Dendritic cell treated with granulocyte-macrophage colony-stimulating factor and Interleukin-4, amounts not matched to agents 40 ng/mL and 50 ng/mL, for 4 days (primary cell): ENCODE data around the gene PSMB2.
A peak's percentile ranks its signal among the peaks of the same experiment; 100 is the strongest.

Source experiments
- H3K27ac Mint-ChIP-seq: one replicate; pipeline ENCODE4 v1.8.0; 2022; ENCODE audit warnings: mild to moderate bottlenecking, mixed read lengths
- H3K27me3 Mint-ChIP-seq: one replicate; pipeline ENCODE4 v1.8.0; 2022; ENCODE audit warnings: mild to moderate bottlenecking, mixed read lengths
- H3K36me3 Mint-ChIP-seq: one replicate; pipeline ENCODE4 v1.8.0; 2022; ENCODE audit warnings: low read depth, mixed read lengths
- H3K4me1 Mint-ChIP-seq: one replicate; pipeline ENCODE4 v1.8.0; 2022; ENCODE audit warnings: low read depth, mixed read lengths
- H3K4me3 Mint-ChIP-seq: one replicate; pipeline ENCODE4 v1.8.0; 2022; ENCODE audit warnings: mild to moderate bottlenecking, moderate library complexity, mixed read lengths
- H3K9me3 Mint-ChIP-seq: one replicate; pipeline ENCODE4 v1.8.0; 2022; ENCODE audit warnings: mixed read lengths
- intact Hi-C: fragments of 100-400 bp; cut with micrococcal nuclease; formaldehyde crosslinking; loops from one replicate; pipeline ENCODE4 v1.15.0; 2022

The PSMB2 gene

DNA sequence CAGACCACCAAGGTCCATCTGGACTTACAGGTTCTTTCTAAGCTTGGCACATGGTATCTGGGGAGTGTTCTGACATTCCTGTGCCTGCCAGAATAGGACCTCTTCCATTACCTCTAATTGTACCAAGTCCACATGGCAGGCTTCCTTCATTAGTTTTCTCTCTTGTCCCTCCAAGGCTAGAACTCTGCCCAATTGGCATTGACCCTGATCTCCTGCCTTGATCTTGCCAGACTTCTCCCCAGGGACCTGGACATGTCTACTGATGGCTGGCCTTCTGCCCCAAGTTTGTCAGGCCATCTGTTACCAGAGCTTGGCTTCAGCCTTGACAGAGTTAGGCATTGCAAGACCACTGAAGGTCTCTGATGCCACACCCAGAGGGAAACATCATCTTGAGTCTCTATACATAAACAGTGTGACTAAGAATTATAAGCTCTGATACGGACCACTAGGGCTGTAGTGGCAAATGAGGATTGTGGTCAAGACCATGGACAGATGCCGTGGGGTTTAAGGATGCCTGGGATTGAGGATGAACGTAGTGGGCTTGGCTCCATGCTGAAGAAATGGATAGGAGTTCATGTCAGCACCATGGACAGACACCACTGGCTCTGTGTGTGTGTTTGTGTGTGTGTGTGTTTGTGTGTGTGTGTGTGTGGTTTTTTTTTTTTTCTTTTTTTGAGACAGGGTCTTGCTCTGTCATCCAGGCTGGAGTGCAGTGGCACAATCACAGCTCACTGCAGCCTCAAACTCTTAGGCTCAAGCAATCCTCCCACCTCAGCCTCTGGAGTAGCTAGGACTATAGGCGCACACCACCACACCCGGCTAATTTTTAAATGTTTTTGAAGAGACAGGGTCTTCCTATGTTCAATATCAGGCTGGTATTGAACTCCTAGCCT is 19.5 kb upstream of the PSMB2 start:
- no peak overlapping the region for H3K27ac Mint-ChIP-seq
- no peaks in the 10 kb centered on the region for H3K9me3 Mint-ChIP-seq
- H3K36me3 Mint-ChIP-seq: no peaks in the 10 kb centered on the region
- H3K4me3 Mint-ChIP-seq: no peak overlapping the region
- H3K4me1 Mint-ChIP-seq: no peaks in the 10 kb centered on the region
- H3K27me3 Mint-ChIP-seq: peaks cover 6% of the 10 kb centered on the region
- intact Hi-C loops: no loop called here

DNA sequence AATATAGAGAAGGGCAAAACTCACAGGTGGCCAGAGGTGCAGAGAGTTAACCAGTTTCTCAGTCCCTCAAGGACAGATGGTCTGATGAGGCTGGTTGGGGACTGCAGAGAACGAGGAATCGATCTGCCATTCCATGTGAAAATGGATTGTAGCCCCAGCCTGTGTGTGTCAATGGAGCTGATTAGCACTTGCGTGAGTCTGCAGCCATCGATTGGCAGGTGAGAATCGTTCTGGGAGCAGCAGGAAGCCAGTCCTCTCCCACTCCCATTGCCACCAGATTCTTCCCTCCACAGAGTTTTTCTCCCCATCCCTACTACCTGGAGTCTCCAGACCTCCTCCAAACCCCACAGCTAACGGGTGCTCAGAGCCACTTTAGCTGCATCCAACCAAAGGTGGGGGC is 18.3 kb upstream of the PSMB2 start:
- Mint-ChIP-seq H3K4me3 (no peak overlapping the region), H3K27ac (no peak overlapping the region), H3K36me3 (no peaks in the 10 kb centered on the region), H3K9me3 (no peaks in the 10 kb centered on the region), H3K27me3 (peaks cover 6% of the 10 kb centered on the region), H3K4me1 (no peaks in the 10 kb centered on the region)
- intact Hi-C loops: no loop called here

DNA sequence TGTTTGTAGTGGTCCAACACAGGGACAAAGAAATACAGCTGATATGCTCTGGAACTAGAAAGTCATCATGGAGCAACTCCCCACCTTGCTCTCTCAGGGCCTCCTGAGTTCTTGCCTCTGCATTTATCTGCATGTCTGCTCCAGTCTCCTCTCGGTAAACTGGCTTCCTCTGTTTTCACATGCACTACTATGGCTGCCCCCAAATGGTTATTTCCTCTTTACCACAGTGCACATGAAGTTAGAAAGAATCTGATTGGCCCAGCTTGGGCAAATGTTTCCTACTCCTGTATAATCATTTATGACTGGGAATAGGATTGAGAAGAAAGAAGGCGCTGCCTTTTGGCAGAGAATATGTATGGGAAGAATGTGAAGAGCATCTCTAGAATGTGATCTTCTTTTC is 16.5 kb upstream of the PSMB2 start:
- no peaks in the 10 kb centered on the region for H3K4me1 Mint-ChIP-seq
- intact Hi-C loops: no loop called here
- no peak overlapping the region for H3K4me3 Mint-ChIP-seq
- no peaks in the 10 kb centered on the region for H3K36me3 Mint-ChIP-seq
- H3K27ac Mint-ChIP-seq: no peak overlapping the region
- peaks cover 4% of the 10 kb centered on the region for H3K27me3 Mint-ChIP-seq
- no peaks in the 10 kb centered on the region for H3K9me3 Mint-ChIP-seq

DNA sequence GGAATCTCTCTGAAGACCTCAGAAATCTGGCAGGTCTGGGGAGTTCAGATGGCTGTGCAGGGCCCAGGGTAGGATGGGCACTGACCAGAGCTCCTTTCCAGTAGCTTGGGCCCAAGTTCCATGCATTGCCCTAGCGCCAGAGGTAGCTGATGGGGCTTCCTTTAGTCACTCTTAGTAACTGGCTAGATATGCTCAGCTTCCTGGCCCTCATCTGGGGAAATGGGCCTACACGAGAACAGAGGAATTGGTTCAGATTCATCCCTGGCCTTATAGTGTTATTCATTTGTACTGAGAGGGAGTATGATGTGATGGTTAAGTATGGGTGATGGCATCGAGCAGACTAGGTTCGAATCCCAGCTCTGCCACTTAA is 15.5 kb upstream of the PSMB2 start:
- intact Hi-C loops: no loop called here
- H3K36me3 Mint-ChIP-seq: no peaks in the 10 kb centered on the region

DNA sequence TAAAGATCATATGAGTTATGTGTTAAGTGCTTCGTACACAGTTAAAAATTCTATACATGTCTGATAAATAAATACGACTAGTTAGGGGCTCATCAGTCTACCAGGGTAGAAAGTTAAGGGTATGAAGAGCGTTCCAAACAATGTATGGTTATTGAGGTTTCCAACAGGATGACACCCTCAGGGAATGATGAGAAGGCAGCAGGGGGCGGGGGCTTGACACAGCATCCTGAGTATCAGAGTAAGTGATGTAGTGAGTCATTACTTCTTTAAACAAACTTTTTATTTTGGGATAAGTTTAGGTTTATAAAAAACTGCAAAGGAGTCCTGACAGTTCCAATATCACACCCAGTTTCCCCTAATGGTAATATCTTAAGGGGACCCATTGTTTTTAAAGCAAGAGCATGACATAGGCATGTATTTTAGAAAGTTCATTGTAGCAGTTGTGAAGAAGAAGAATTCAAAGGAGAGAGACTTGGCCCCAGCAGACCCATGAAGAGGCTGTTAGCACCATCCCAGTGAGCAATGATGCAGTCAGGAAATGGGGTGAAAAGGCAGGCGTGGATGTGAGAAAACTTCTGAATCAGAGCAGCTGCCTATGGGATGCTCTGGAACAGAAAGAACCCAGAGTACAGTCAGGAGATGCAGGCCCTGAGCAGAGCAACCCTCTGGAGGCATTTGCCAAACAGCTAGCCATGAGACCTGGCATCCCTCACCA is 15.0 kb upstream of the PSMB2 start:
- Mint-ChIP-seq H3K27ac (no peak overlapping the region), H3K36me3 (no peaks in the 10 kb centered on the region), H3K4me1 (no peaks in the 10 kb centered on the region), H3K27me3 (peaks cover 8% of the 10 kb centered on the region), H3K9me3 (no peaks in the 10 kb centered on the region), H3K4me3 (no peak overlapping the region)
- intact Hi-C loops: no loop called here

More for the DNA sequence above, 15.5 kb upstream of the PSMB2 start:
- peaks cover 4% of the 10 kb centered on the region for H3K27me3 Mint-ChIP-seq
- no peaks in the 10 kb centered on the region for H3K4me1 Mint-ChIP-seq
- H3K9me3 Mint-ChIP-seq: no peaks in the 10 kb centered on the region
- H3K27ac Mint-ChIP-seq: no peak overlapping the region
- H3K4me3 Mint-ChIP-seq: no peak overlapping the region

DNA sequence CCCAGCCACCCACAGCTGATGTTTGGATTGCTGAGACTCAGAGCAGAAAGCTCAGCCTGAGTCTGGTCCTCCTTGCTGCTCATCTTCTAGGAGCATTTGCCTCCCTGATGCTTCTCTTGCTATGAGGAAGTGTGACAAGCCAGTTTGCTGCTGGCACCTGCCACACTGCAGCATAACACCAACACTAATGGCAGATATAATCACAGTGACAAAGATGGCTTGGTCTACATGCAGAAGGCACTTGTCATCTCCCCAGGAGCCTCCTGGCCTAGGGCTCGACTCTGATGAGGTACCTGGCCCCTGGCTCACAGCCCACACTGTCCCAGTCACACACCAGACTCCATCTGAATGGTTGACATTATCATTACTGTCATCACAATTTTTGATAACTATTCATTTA is 13.9 kb upstream of the PSMB2 start:
- Mint-ChIP-seq H3K4me1 (no peaks in the 10 kb centered on the region), H3K27me3 (peaks cover 8% of the 10 kb centered on the region), H3K4me3 (no peak overlapping the region), H3K27ac (no peak overlapping the region), H3K36me3 (no peaks in the 10 kb centered on the region), H3K9me3 (no peaks in the 10 kb centered on the region)
- intact Hi-C loops: no loop called here

DNA sequence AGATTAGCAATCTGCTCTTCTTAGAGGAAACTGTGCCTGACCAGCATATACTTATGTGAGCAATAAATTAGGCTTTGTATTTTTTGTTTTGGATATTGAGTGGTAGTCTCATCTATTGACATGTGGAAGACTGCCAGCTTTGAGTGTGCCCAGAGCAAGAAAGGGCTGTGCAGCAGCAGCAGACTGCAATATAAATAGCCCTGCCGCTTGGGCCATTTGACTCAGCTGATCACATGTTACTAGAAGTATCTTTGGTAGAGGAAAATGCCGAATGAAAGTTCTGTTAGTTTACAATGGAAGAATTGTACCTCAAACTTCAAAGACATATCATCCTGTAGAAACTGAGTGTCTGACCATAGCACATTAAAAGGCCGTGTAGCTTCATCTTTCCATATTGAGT is 9.1 kb upstream of the PSMB2 start:
- H3K27ac Mint-ChIP-seq: no peak overlapping the region
- no peak overlapping the region for H3K4me3 Mint-ChIP-seq
- intact Hi-C loops: no loop called here
- H3K36me3 Mint-ChIP-seq: no peaks in the 10 kb centered on the region
- no peaks in the 10 kb centered on the region for H3K9me3 Mint-ChIP-seq
- H3K4me1 Mint-ChIP-seq: peaks cover 9% of the 10 kb centered on the region
- peaks cover 30% of the 10 kb centered on the region for H3K27me3 Mint-ChIP-seq

DNA sequence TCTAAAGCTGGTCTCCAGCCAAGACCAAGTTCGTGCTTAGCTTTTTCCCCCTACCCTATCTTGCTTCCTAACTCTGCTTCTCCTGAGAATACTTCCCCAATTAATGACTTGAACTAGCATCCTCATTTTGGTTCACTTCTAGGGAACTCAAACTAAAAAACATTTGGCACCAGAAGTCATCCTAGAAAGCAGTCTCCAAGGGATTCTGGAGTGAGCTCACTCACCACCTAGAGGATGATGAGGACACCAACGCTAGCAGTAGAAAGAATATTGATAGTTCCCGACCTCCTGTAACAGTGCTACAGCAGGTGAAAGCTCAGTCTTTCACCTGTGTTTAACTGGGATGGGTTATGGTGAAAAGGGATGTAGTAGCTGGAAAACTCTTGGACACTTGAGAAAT is 4.7 kb upstream of the PSMB2 start:
- Mint-ChIP-seq H3K36me3 (peaks cover 8% of the 10 kb centered on the region), H3K27me3 (peaks cover 30% of the 10 kb centered on the region), H3K4me1 (peaks cover 9% of the 10 kb centered on the region), H3K9me3 (no peaks in the 10 kb centered on the region), H3K4me3 (no peak overlapping the region), H3K27ac (peak overlapping the region; percentile 22)
- intact Hi-C loops: no loop called here

DNA sequence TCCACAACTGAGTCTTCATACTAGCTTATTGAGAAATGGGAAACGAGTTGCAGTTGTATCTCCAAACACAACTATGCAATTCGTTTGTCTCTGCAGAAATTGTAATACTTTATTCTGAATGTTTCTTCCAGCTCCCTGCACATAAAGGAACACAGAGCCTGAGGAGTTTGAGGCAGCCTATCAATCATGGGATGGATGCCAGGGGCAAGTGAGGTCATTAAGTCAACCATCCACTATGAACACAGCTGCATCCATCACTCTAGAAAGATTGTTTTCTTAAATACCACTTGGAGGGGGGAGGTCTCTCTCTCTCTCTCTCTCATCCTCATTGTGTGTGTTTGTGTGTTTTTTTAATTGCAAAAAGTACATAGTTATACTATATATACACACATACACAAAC is 2.9 kb upstream of the PSMB2 start:
- Mint-ChIP-seq H3K27me3 (peaks cover 26% of the 10 kb centered on the region), H3K27ac (no peak overlapping the region), H3K4me3 (no peak overlapping the region), H3K4me1 (peaks cover 15% of the 10 kb centered on the region), H3K9me3 (no peaks in the 10 kb centered on the region), H3K36me3 (peaks cover 10% of the 10 kb centered on the region)
- intact Hi-C loops: no loop called here

DNA sequence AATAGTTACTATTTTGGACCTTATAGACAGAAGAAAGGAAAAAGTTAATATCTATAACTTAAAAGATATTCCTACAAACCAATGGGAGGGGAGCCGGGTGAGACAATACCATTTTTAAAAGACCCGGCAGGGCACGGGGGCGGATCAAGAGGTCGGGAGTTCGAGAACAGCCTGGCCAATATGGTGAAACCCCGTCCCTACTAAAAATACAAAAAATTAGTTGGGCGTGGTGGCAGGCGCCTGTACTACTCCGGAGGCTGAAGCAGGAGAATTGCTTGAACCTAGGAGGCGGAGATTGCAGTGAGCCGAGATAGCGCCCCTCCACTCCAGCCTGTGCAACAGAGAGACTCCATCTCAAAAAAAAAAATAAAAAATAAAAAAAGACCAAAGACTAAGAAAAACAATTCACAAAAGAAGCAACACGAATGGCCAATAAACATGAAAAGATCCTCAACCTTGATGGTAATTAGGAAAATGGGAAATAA is 1.2 kb upstream of the PSMB2 start:
- peaks cover 24% of the 10 kb centered on the region for H3K4me1 Mint-ChIP-seq
- H3K9me3 Mint-ChIP-seq: no peaks in the 10 kb centered on the region
- peaks cover 21% of the 10 kb centered on the region for H3K27me3 Mint-ChIP-seq
- peak overlapping the region; percentile 95 for H3K27ac Mint-ChIP-seq
- H3K36me3 Mint-ChIP-seq: peaks cover 15% of the 10 kb centered on the region
- peak overlapping the region; percentile 90 for H3K4me3 Mint-ChIP-seq
- intact Hi-C loops: no loop called here

DNA sequence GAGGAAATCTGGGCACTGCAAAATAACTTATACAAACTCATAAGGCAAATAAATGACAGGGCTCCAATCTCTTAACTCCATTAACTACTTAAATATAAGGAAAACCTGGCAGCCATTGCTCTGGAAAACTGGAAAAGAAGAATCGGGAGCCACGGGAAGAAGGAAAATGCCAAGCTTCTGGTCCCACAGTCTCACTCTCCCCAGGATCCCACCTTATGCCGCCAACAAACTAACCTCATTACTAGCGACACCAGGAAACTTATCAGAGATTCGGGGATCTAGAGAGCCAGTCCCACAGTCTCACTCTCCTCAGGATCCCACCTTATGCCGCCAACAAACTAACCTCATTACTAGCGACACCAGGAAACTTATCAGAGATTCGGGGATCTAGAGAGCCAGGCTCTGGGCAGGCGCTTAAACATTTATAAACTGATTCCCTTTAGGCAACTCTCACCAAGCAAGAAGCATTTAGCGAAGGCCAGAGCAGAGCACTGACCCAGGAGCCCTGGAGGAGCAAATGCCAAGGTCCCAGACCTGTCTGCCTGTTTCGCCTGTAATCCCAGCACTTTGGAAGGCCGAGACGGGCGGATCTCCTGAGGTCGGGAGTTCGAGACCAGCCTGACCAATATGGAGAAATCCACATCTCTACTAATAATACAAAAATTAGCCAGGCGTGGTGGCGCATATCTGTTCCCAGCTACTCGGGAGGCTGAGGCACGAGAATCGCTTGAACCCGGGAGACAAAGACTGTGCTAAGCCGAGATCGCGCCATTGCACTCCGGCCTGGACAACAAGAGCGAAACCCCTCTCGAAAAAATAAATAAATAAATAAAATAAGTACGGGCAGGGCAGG is 720 bp downstream of the PSMB2 start:
- Mint-ChIP-seq H3K9me3 (no peaks in the 10 kb centered on the region), H3K4me1 (peaks cover 16% of the 10 kb centered on the region), H3K4me3 (peak overlapping the region; percentile 90), H3K36me3 (peaks cover 22% of the 10 kb centered on the region), H3K27ac (peak overlapping the region; percentile 95), H3K27me3 (peaks cover 5% of the 10 kb centered on the region)
- intact Hi-C loops: loop anchor here (1.0 kb wide), 1 partner anchor 78 kb away; the partner anchor contains the start of gene C1orf216

DNA sequence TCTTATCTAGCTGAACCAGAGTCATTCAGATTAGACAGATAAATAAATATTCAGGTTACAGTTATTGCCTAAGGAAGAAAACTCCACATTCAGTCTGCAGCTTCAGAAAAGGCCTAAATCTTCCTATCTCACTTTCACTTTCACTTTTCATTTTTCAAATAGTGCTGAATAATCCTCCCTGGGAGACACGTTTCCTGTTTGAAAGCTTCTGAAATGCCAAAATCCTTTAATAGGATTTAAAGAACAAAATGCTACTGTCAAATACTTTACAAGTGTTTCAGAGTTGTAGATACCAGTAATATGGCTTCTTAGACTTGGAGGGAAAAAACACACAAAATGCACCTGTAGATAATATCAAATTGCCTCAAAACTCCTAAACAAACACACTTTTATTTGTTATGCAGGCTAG is 3.9 kb downstream of the PSMB2 start:
- Mint-ChIP-seq H3K27me3 (no peaks in the 10 kb centered on the region), H3K9me3 (no peaks in the 10 kb centered on the region), H3K4me1 (peaks cover 15% of the 10 kb centered on the region), H3K4me3 (peak overlapping the region; percentile 55), H3K36me3 (peaks cover 51% of the 10 kb centered on the region), H3K27ac (peak overlapping the region; percentile 66)
- intact Hi-C loops: no loop called here

DNA sequence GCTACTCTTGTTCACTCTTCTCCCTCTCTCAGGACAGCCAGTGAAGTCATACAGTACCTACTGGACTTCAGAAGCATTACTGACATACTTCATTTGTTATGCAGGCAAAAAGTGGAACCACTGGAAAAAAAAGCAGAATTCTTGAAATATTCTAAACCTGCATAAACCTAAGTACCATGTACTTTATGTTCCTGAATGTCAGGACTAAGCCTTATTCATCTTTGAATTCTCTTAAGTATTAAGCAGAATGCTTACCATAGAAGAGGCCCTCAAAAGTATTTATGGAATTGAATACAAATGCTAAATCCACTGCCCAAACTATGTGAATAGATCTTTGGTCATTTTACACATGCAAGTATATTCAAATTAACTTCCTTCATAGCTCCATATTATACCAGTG is 7.8 kb downstream of the PSMB2 start:
- Mint-ChIP-seq H3K9me3 (no peaks in the 10 kb centered on the region), H3K4me3 (no peak overlapping the region), H3K36me3 (peaks cover 76% of the 10 kb centered on the region), H3K27ac (no peak overlapping the region), H3K27me3 (no peaks in the 10 kb centered on the region), H3K4me1 (peaks cover 6% of the 10 kb centered on the region)
- intact Hi-C loops: no loop called here

DNA sequence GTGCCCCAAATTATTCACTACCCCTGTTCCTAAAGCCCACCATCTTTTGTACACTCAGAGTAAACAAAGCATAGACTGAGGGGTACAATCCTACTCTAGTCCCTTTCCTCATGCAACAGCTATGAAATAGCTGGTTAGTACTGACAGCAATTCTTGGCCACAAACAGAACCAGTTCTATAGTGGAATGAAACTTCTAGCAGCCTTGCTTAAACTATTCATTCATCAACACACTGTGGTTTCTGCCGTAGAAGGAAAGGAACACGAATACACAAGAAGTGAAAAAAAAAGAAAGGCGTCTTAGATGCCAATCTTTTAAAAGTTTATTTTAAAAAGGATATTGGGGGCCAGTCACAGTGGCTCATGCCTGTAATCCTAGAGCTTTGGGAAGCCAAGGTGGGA is 9.9 kb downstream of the PSMB2 start:
- no peak overlapping the region for H3K27ac Mint-ChIP-seq
- intact Hi-C loops: no loop called here
- H3K4me3 Mint-ChIP-seq: no peak overlapping the region
- no peaks in the 10 kb centered on the region for H3K4me1 Mint-ChIP-seq
- no peaks in the 10 kb centered on the region for H3K9me3 Mint-ChIP-seq
- peaks cover 89% of the 10 kb centered on the region for H3K36me3 Mint-ChIP-seq
- no peaks in the 10 kb centered on the region for H3K27me3 Mint-ChIP-seq
